OCI-LY3 (cell line): ENCODE data around the gene PET117.

Experiments used
- H2AFZ ChIP-seq: fragments of 200-600, 300-600 bp; shearing (Covaris generic); 2 replicates; pipeline ENCODE4 v1.6.0; 2014; ENCODE audit warnings: antibody characterized with exemption, low read depth, low read length
- H3K27ac ChIP-seq: fragments of 200-600, 300-600 bp; sonication (generic); 2 replicates; pipeline ENCODE4 v1.5.1; 2014; ENCODE audit warnings: mild to moderate bottlenecking, low read length, moderate library complexity, mixed read lengths
- H3K27me3 ChIP-seq: fragments of 200-600, 300-600 bp; sonication (generic); 2 replicates; pipeline ENCODE4 v1.6.1; 2014; ENCODE audit warnings: low read depth, low read length, mixed read lengths
- H3K36me3 ChIP-seq: fragments of 200-600, 300-600 bp; sonication (generic); replicated peaks from 2 replicates; pipeline ENCODE3; 2014; ENCODE audit warnings: low read depth, low read length, mixed read lengths
- H3K4me1 ChIP-seq: fragments of 300-600, 200-600 bp; sonication (generic); 2 replicates; pipeline ENCODE4 v1.6.1; 2014; ENCODE audit warnings: low read length, mixed read lengths
- H3K4me2 ChIP-seq: fragments of 200-600, 300-600 bp; sonication (generic); 2 replicates; pipeline ENCODE4 v1.6.1; 2014; ENCODE audit warnings: low read length, mixed read lengths
- H3K4me3 ChIP-seq: fragments of 300-600, 200-600 bp; sonication (generic); 2 replicates; pipeline ENCODE4 v1.5.1; 2014; ENCODE audit warnings: antibody characterized with exemption, mild to moderate bottlenecking, low read length, moderate library complexity
- H3K79me2 ChIP-seq: fragments of 300-600, 200-600 bp; shearing (Covaris generic); 2 replicates; pipeline ENCODE4 v1.6.1; 2014; ENCODE audit warnings: mild to moderate bottlenecking, low read length, mixed read lengths
- H3K9ac ChIP-seq: fragments of 300-600, 200-600 bp; shearing (Covaris generic); 2 replicates; pipeline ENCODE4 v1.6.0; 2014; ENCODE audit warnings: mild to moderate bottlenecking, low read length, moderate library complexity
- H3K9me3 ChIP-seq: fragments of 200-600, 300-600 bp; shearing (Covaris generic); 2 replicates; pipeline ENCODE4 v1.6.1; 2014; ENCODE audit warnings: low read length, mixed read lengths; ENCODE audit not compliant: insufficient read depth
- H4K20me1 ChIP-seq: fragments of 200-600, 300-600 bp; sonication (generic); 2 replicates; pipeline ENCODE4 v1.6.1; 2016; ENCODE audit warnings: low read length, mixed read lengths; ENCODE audit not compliant: insufficient read depth
- EZH2phosphoT487 ChIP-seq: fragments of 200-600 bp; shearing (Covaris generic); IDR thresholded peaks from 2 replicates; pipeline ENCODE4 v1.6.1; 2018; ENCODE audit warnings: antibody characterized with exemption, mixed run types, low read depth
- TF ChIP-seq, protein P1 (sequence below): fragments of 200-600, 300-600 bp; sonication (generic); IDR thresholded peaks from 2 replicates; pipeline ENCODE4 v1.5.1; 2014; ENCODE audit warnings: antibody characterized with exemption, low read length, low read depth

The PET117 gene

GRCh38 chr20:18191306-18191705, 53.6 kb downstream of the PET117 start:
- H2AFZ ChIP-seq, result no peak overlapping the region
- no peaks in the 10 kb centered on the region for H3K4me1 ChIP-seq
- no peaks in the 10 kb centered on the region for H3K27me3 ChIP-seq
- no peaks in the 10 kb centered on the region for H3K9me3 ChIP-seq
- peaks cover 29% of the 10 kb centered on the region for H3K36me3 ChIP-seq
- H3K27ac ChIP-seq, result no peak overlapping the region
- no peak overlapping the region for H3K9ac ChIP-seq
- no peak overlapping the region for H3K4me2 ChIP-seq
- no peak overlapping the region for H3K4me3 ChIP-seq
- no peaks in the 10 kb centered on the region for H4K20me1 ChIP-seq
- TF ChIP-seq, protein P1, sequence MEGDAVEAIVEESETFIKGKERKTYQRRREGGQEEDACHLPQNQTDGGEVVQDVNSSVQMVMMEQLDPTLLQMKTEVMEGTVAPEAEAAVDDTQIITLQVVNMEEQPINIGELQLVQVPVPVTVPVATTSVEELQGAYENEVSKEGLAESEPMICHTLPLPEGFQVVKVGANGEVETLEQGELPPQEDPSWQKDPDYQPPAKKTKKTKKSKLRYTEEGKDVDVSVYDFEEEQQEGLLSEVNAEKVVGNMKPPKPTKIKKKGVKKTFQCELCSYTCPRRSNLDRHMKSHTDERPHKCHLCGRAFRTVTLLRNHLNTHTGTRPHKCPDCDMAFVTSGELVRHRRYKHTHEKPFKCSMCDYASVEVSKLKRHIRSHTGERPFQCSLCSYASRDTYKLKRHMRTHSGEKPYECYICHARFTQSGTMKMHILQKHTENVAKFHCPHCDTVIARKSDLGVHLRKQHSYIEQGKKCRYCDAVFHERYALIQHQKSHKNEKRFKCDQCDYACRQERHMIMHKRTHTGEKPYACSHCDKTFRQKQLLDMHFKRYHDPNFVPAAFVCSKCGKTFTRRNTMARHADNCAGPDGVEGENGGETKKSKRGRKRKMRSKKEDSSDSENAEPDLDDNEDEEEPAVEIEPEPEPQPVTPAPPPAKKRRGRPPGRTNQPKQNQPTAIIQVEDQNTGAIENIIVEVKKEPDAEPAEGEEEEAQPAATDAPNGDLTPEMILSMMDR, result no peak
- TF ChIP-seq EZH2phosphoT487, result no peak
- H3K79me2 ChIP-seq, result no peaks in the 10 kb centered on the region
